ENCODE measurements around the gene NLRC5. TPM values are rescaled to one million over a fixed set of nuclear protein-coding genes. Genes with fewer than 3 reads are reported as not detected.

NLRC5 gene
- total RNA-seq, 1 experiment from 2014 or later: 29.7 TPM

- intact Hi-C loops (cut with micrococcal nuclease; ENCODE audit: unreplicated experiment): loop anchor here (1.0 to 5.0 kb wide), 3 partner anchors 13 to 221 kb away; no protein-coding TSS in a partner anchor
- CTCF ChIA-PET: no interaction called here
- POLR2A ChIA-PET (ENCODE audit: unreplicated experiment): no interaction called here
These were observed 43.4 kb upstream of the NLRC5 start for GRCh38 chr16:56945847-56946527.

DNA sequence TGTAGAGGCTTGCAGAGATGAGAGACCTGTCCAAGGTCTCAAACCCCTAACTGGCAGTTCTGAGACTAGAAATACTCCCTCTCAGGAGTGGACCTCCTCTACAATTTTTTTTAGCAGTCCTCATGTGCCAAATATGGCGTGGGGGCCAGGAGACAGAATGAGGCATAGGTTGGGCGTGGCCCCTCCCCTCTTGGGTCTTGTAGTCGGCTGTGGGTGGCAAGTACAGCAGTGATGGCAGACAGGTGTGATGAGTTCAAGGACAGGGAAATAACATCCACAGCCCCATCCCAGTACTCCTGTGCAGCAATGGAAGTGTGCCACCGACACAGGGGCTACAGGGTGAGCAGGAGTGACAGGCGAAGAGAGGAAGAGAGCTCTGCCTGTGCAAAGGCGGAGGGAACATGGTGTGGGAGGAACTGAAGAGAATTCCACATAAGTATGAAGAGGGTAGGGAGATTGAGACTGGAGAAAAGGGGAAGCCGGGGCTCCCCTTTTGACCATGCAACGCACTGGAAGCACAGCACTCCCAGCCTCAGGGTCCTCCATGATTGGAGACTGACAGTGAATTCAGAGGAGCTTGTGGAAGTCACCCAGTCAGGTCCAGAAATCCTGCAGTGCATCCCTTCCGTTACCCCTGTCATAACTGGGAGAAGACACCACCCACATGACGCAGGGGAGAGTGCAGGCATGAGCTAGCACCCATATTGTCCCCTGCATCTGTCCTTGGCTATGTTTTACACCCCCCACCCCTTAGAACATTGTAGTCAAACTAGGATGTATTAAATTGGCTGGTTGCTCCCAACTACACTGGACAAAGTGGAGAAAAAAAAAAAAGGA lies 42.4 kb upstream of the NLRC5 start:
- TF ChIP-seq EZH2 (IDR thresholded peaks at IDR 0.05; ENCODE audit: low read depth): no peak
- TF ChIP-seq CTCF (conservative IDR thresholded peaks at IDR 0.05): no peak
- Histone ChIP-seq H4K20me1 (ENCODE audit: insufficient read depth) (no peaks in the 10 kb centered on the region; the same call in 1 of the 2 replicates), H3K9me2 (ENCODE audit: insufficient read depth) (no peaks in the 10 kb centered on the region), H3F3A (ENCODE audit: insufficient read depth, low read depth) (peaks cover 38% of the 10 kb centered on the region), H3K27me3 (ENCODE audit: insufficient read depth, low read depth) (no peaks in the 10 kb centered on the region), H3K36me3 (ENCODE audit: low read depth) (peaks cover 25% of the 10 kb centered on the region), H2AFZ (no peak overlapping the region), H3K4me3 (no peak overlapping the region), H3K27ac (no peak overlapping the region), H3K79me2 (ENCODE audit: low read depth) (no peaks in the 10 kb centered on the region), H3K4me2 (no peak overlapping the region), H3K9me3 (ENCODE audit: insufficient read depth, low read depth) (no peaks in the 10 kb centered on the region), H3K4me1 (replicated peaks; ENCODE audit: insufficient read depth) (peaks cover 24% of the 10 kb centered on the region)
- CTCF ChIA-PET: no interaction called here
- no peak for DNase-seq
- POLR2A ChIA-PET (ENCODE audit: unreplicated experiment): interaction anchor here (0.6 kb wide), 1 partner anchor 239 kb away, joined by 4 read pairs; the partner anchor contains the start of gene PSME3IP1
- BruUV-seq (replicated peaks): no TSS peak
- intact Hi-C loops (cut with micrococcal nuclease; ENCODE audit: unreplicated experiment): loop anchor here (5.0 kb wide), 1 partner anchor 220 kb away; no protein-coding TSS in a partner anchor

More at GRCh38 chr16:56945847-56946527, 43.4 kb upstream of the NLRC5 start:
- Histone ChIP-seq H3K9me2 (ENCODE audit: insufficient read depth) (no peaks in the 10 kb centered on the region), H3F3A (ENCODE audit: insufficient read depth, low read depth) (peaks cover 46% of the 10 kb centered on the region), H2AFZ (no peak overlapping the region), H3K36me3 (ENCODE audit: low read depth) (peaks cover 32% of the 10 kb centered on the region), H3K27me3 (ENCODE audit: insufficient read depth, low read depth) (no peaks in the 10 kb centered on the region), H3K27ac (no peak overlapping the region), H3K4me2 (no peak overlapping the region), H3K4me1 (replicated peaks; ENCODE audit: insufficient read depth) (peaks cover 24% of the 10 kb centered on the region), H3K79me2 (ENCODE audit: low read depth) (no peaks in the 10 kb centered on the region), H3K9me3 (ENCODE audit: insufficient read depth, low read depth) (no peaks in the 10 kb centered on the region), H3K4me3 (no peak overlapping the region), H4K20me1 (ENCODE audit: insufficient read depth) (peaks cover 4% of the 10 kb centered on the region)
- no TSS peak for BruUV-seq (replicated peaks)
- DNase-seq: no peak
- TF ChIP-seq EZH2 (IDR thresholded peaks at IDR 0.05; ENCODE audit: low read depth) (no peak), CTCF (conservative IDR thresholded peaks at IDR 0.05) (no peak)

DNA sequence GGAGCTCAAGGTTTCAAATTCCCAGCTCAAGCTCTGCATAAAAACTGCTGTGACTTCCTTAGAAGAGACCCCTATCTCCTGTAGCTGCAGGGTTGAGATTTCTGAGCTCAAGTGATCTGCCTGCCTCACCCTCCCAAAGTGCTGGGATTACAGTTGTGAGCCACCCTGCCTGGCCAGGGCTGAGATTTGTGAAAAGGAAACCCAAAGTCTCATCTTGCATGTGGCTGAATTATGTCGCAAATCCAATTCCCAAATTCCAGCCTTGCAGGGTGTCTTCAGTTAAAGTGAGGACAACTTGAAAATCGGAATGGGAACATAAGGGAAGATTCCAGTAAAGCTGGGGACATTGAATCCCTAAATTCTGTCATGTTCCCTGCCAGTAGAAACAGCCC lies 41.8 kb upstream of the NLRC5 start:
- H3F3A ChIP-seq (ENCODE audit: insufficient read depth, low read depth): peaks cover 33% of the 10 kb centered on the region
- H4K20me1 ChIP-seq (ENCODE audit: insufficient read depth): no peaks in the 10 kb centered on the region
- no peak overlapping the region for H3K4me2 ChIP-seq
- H3K27ac ChIP-seq: no peak overlapping the region
- intact Hi-C loops (cut with micrococcal nuclease; ENCODE audit: unreplicated experiment): loop anchor here (5.0 kb wide), 1 partner anchor 220 kb away; no protein-coding TSS in a partner anchor
- ChIA-PET CTCF (no interaction called here), POLR2A (ENCODE audit: unreplicated experiment) (interaction anchor here (0.6 kb wide), 1 partner anchor 238 kb away, joined by 4 read pairs; the partner anchor contains the start of gene PSME3IP1)
- H2AFZ ChIP-seq: no peak overlapping the region
- H3K9me3 ChIP-seq (ENCODE audit: insufficient read depth, low read depth): no peaks in the 10 kb centered on the region
- no peaks in the 10 kb centered on the region for H3K79me2 ChIP-seq (ENCODE audit: low read depth)
- no peak for TF ChIP-seq EZH2 (IDR thresholded peaks at IDR 0.05; ENCODE audit: low read depth)
- no peak for TF ChIP-seq CTCF (conservative IDR thresholded peaks at IDR 0.05)
- no peak overlapping the region for H3K4me3 ChIP-seq
- peaks cover 20% of the 10 kb centered on the region; the same call in 1 of the 2 replicates for H3K36me3 ChIP-seq (ENCODE audit: low read depth)
- no peaks in the 10 kb centered on the region for H3K9me2 ChIP-seq (ENCODE audit: insufficient read depth)
- H3K4me1 ChIP-seq (replicated peaks; ENCODE audit: insufficient read depth): peaks cover 24% of the 10 kb centered on the region
- no peak for DNase-seq
- H3K27me3 ChIP-seq (ENCODE audit: insufficient read depth, low read depth): no peaks in the 10 kb centered on the region
- BruUV-seq (replicated peaks): no TSS peak

All from PC-9 (cell line).